ENCODE measurements around the gene P4HA2. TPM values are rescaled to one million over a fixed set of nuclear protein-coding genes. Genes with fewer than 3 reads are reported as not detected.

The P4HA2 gene
- total RNA-seq, 2 donors from 2014 or later: 15.1 to 19.6 TPM

- H3K27me3 Mint-ChIP-seq (ENCODE audit: insufficient read depth): peaks cover 3% of the 10 kb centered on the region
- 95 to 100% methylated on average over 1 to 2 of the region's 2 CpGs for WGBS, 2 experiments (ENCODE audit: insufficient coverage in 1 of 2, insufficient read length in 1 of 2)
- no peaks in the 10 kb centered on the region for H3K27me3 ChIP-seq (ENCODE audit: control insufficient read depth, insufficient read depth, low read length, poor library complexity, severe bottlenecking)
- H3K9me3 ChIP-seq (ENCODE audit: control insufficient read depth, low read length): no peaks in the 10 kb centered on the region
- H3K36me3 Mint-ChIP-seq (ENCODE audit: low read depth): no peaks in the 10 kb centered on the region
- H3K36me3 ChIP-seq (ENCODE audit: control insufficient read depth, insufficient read depth, low read length): peaks cover 4% of the 10 kb centered on the region
- DNase-seq: no peak
- H3K4me1 ChIP-seq (ENCODE audit: control insufficient read depth, insufficient read depth, low read length): no peaks in the 10 kb centered on the region
- no peak overlapping the region for H3K4me3 ChIP-seq (ENCODE audit: low read length)
- no peak overlapping the region for H3K9ac ChIP-seq (ENCODE audit: extremely low read depth, low read length, poor library complexity, severe bottlenecking)
- H3K27ac Mint-ChIP-seq: no peak overlapping the region
- TF ChIP-seq CTCF (conservative IDR thresholded peaks at IDR 0.05): no peak
- H3K4me1 Mint-ChIP-seq: peaks cover 4% of the 10 kb centered on the region
- H3K9me3 Mint-ChIP-seq: no peaks in the 10 kb centered on the region
- H3K27ac ChIP-seq (ENCODE audit: low read depth, low read length): no peak overlapping the region
- no peak overlapping the region for H3K4me3 Mint-ChIP-seq
These were observed 35.4 kb upstream of the P4HA2 start for GRCh38 chr5:132262882-132263547.

DNA sequence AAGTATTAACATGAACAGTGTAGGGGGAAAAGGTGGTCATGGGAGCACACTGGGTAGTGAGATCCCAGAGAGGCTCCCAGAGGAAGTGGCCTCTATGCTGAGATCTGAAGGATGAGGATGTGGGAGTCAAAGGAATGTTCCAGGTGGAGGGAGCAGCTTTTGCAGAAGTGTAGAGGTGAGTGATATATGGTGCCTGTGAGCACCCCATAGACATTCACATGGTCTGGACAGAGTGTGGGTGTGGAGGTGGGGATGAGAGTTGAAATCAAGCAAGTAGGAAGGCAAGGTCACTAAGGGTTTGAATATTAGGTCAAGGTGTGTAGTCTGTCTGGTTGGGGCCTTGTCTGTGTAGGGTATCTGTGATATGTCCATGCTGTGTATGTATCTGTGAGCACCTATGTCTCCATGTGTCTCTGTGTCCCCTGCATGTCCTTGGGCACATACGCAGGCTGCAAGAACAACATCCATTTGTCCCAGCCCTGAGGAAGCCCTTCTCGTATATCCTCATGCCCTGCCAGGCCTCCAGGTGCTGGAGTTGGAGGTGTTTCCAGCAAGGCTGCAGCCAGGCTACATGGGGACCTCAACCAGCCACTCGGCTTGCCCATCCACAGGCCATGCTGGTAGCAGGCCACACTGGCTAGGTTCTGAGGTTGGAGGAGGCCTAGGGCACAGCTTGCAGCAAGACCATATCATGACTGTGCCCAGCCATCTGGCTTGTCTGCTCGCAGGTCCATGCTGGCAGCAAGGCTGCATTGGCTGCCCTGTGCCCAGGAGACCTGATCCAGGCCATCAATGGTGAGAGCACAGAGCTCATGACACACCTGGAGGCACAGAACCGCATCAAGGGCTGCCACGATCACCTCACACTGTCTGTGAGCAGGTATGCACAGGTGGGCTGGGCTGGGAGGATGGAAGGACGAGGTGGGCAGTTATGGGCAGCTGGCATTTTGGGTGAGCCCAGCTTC lies 34.5 kb upstream of the P4HA2 start:
- Histone ChIP-seq H3K9ac (ENCODE audit: extremely low read depth, low read length, poor library complexity, severe bottlenecking) (no peak overlapping the region), H3K4me1 (ENCODE audit: control insufficient read depth, insufficient read depth, low read length) (no peaks in the 10 kb centered on the region)
- H3K27ac Mint-ChIP-seq: no peak overlapping the region

More for the DNA sequence above, 34.5 kb upstream of the P4HA2 start:
- no peak overlapping the region for H3K4me3 ChIP-seq (ENCODE audit: low read length)
- no peak overlapping the region for H3K27ac ChIP-seq (ENCODE audit: low read depth, low read length)
- Mint-ChIP-seq H3K9me3 (no peaks in the 10 kb centered on the region), H3K36me3 (ENCODE audit: low read depth) (no peaks in the 10 kb centered on the region), H3K4me3 (no peak overlapping the region), H3K4me1 (peaks cover 4% of the 10 kb centered on the region), H3K27me3 (ENCODE audit: insufficient read depth) (peaks cover 6% of the 10 kb centered on the region)
- WGBS, 2 experiments (ENCODE audit: insufficient coverage in 1 of 2, insufficient read length in 1 of 2): 90 to 97% methylated on average over 6 to 7 of the region's 7 CpGs
- peaks cover 4% of the 10 kb centered on the region for H3K36me3 ChIP-seq (ENCODE audit: control insufficient read depth, insufficient read depth, low read length)
- TF ChIP-seq CTCF (conservative IDR thresholded peaks at IDR 0.05): no peak
- H3K9me3 ChIP-seq (ENCODE audit: control insufficient read depth, low read length): no peaks in the 10 kb centered on the region
- H3K27me3 ChIP-seq (ENCODE audit: control insufficient read depth, insufficient read depth, low read length, poor library complexity, severe bottlenecking): no peaks in the 10 kb centered on the region
- DNase-seq: peak; percentile 28

All from endodermal cell (in vitro differentiated cells).